ENCODE data around the gene CASP1. TPM values are rescaled to one million over a fixed set of nuclear protein-coding genes. Genes with fewer than 3 reads are reported as not detected.

Gene CASP1
- total RNA-seq, 1 donor from 2014 or later, result not detected

DNA sequence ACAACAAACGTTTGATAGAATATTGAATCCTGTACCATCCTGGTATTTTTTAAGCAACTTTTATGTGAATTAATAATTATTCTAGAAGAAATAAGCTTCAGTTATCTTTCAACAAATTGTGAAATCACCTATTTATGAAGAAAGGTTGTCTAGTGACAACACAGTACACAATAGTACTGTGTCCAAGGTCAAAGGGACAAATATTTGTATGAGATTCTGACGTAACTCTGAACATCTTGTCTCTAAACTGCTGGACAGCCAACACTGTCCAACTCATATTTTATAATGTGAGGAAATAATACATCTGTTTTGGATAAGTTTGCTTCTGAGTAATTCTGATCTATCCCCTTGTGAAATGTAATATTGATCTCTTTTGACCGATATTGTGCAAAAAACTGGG lies 30.9 kb downstream of the CASP1 start:
- Mint-ChIP-seq H3K27me3 (ENCODE audit: low read depth) (no peaks in the 10 kb centered on the region), H3K4me3 (ENCODE audit: unreplicated experiment) (no peak overlapping the region), H3K27ac (ENCODE audit: unreplicated experiment) (no peak overlapping the region), H3K4me1 (ENCODE audit: low read depth) (no peaks in the 10 kb centered on the region), H3K36me3 (ENCODE audit: low read depth) (no peaks in the 10 kb centered on the region), H3K9me3 (ENCODE audit: low read depth) (peaks cover 5% of the 10 kb centered on the region)
- no peak for DNase-seq (ENCODE audit: low spot score)
- TF ChIP-seq, protein P1, sequence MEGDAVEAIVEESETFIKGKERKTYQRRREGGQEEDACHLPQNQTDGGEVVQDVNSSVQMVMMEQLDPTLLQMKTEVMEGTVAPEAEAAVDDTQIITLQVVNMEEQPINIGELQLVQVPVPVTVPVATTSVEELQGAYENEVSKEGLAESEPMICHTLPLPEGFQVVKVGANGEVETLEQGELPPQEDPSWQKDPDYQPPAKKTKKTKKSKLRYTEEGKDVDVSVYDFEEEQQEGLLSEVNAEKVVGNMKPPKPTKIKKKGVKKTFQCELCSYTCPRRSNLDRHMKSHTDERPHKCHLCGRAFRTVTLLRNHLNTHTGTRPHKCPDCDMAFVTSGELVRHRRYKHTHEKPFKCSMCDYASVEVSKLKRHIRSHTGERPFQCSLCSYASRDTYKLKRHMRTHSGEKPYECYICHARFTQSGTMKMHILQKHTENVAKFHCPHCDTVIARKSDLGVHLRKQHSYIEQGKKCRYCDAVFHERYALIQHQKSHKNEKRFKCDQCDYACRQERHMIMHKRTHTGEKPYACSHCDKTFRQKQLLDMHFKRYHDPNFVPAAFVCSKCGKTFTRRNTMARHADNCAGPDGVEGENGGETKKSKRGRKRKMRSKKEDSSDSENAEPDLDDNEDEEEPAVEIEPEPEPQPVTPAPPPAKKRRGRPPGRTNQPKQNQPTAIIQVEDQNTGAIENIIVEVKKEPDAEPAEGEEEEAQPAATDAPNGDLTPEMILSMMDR (IDR thresholded peaks at IDR 0.05), result no peak

DNA sequence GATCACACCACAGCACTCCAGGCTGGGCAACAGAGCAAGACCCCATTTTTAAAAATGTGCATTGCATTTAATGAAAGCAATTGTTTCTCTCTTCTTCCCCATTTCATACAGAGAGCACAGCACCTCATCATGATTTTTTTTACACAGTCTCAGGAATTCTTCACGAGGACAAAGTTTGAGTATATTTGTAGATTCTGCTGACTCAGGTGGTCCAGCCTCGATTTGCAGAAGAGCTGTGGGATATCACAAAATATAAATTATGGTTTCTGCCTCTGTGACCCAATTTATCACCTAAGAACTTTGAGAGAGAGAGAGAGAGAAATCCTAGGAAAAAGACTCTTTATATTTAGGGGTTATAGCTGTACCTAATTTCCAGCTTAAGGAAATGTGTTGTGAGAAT lies 31.8 kb downstream of the CASP1 start:
- Mint-ChIP-seq H3K4me1 (ENCODE audit: low read depth) (no peaks in the 10 kb centered on the region), H3K36me3 (ENCODE audit: low read depth) (no peaks in the 10 kb centered on the region), H3K9me3 (ENCODE audit: low read depth) (peaks cover 5% of the 10 kb centered on the region), H3K27ac (ENCODE audit: unreplicated experiment) (no peak overlapping the region), H3K4me3 (ENCODE audit: unreplicated experiment) (no peak overlapping the region), H3K27me3 (ENCODE audit: low read depth) (no peaks in the 10 kb centered on the region)
- TF ChIP-seq, protein P1 (IDR thresholded peaks at IDR 0.05), result no peak
- DNase-seq (ENCODE audit: low spot score), result no peak

DNA sequence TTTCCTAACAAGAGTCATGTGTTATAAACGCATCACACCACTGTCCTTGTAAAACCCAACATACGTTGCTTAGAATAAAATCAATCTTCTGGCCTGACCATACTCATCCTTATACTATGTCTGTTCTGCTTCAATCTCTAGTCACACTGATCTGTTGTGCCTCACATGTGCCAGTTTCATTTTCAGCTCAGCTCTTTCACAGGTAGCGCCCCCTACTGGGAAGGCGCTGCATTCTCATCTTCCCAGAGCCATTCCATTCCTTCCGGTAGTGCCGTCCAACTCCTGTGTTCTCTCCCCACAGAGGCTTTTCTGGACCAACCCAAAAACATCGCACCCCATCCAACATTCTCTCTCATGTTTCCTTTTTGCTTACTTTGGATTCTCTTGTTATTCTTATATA lies 34.1 kb downstream of the CASP1 start:
- Mint-ChIP-seq H3K9me3 (ENCODE audit: low read depth) (peaks cover 5% of the 10 kb centered on the region), H3K4me3 (ENCODE audit: unreplicated experiment) (no peak overlapping the region), H3K4me1 (ENCODE audit: low read depth) (no peaks in the 10 kb centered on the region), H3K36me3 (ENCODE audit: low read depth) (no peaks in the 10 kb centered on the region), H3K27me3 (ENCODE audit: low read depth) (no peaks in the 10 kb centered on the region), H3K27ac (ENCODE audit: unreplicated experiment) (no peak overlapping the region)
- TF ChIP-seq, protein P1 (IDR thresholded peaks at IDR 0.05), result peak; percentile 63
- DNase-seq (ENCODE audit: low spot score), result no peak

DNA sequence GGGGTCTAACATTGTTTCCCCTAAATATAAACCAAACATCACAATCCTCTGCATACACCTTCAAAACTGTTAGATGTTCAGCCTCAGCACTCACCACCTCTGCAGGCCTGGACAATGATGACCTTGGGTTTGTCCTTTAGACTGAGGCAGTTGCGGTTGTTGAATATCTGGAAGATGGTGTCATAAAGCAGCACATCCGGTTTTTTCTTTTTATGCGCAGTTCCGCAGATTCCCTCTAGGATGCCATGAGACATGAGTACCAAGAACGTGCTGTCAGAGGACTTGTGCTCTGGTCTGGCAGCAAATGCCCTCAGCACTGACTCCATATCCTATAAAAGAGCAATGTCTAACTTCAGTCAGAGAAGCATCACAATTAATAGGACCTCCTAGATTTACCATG lies 34.8 kb downstream of the CASP1 start:
- Mint-ChIP-seq H3K9me3 (ENCODE audit: low read depth) (peaks cover 5% of the 10 kb centered on the region), H3K36me3 (ENCODE audit: low read depth) (no peaks in the 10 kb centered on the region), H3K4me1 (ENCODE audit: low read depth) (no peaks in the 10 kb centered on the region), H3K4me3 (ENCODE audit: unreplicated experiment) (no peak overlapping the region), H3K27me3 (ENCODE audit: low read depth) (no peaks in the 10 kb centered on the region), H3K27ac (ENCODE audit: unreplicated experiment) (no peak overlapping the region)
- TF ChIP-seq, protein P1 (IDR thresholded peaks at IDR 0.05), result no peak
- DNase-seq (ENCODE audit: low spot score), result no peak

DNA sequence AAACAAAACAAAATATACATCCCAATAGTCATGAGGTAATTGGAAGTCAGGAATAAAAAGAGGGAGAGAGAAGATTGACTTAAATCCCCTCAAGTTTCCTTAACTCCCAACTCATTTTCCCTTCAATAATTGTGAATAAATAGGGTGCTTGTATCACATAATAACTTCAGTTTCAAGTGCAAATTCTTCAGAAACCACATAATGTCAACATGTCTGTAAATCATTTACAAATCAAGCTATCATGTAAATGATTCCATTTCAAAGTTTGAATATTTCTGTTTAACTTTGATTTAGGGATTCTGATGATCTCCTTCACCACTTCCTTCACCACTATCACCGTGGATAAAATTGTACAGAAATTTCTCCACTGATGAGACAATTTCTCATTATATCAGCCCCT lies 35.2 kb downstream of the CASP1 start:
- no peak overlapping the region for H3K4me3 Mint-ChIP-seq (ENCODE audit: unreplicated experiment)
- TF ChIP-seq, protein P1 (IDR thresholded peaks at IDR 0.05), result no peak
- no peak overlapping the region for H3K27ac Mint-ChIP-seq (ENCODE audit: unreplicated experiment)
- DNase-seq (ENCODE audit: low spot score), result no peak
- no peaks in the 10 kb centered on the region for H3K27me3 Mint-ChIP-seq (ENCODE audit: low read depth)
- no peaks in the 10 kb centered on the region for H3K4me1 Mint-ChIP-seq (ENCODE audit: low read depth)
- H3K9me3 Mint-ChIP-seq (ENCODE audit: low read depth), result peaks cover 5% of the 10 kb centered on the region
- no peaks in the 10 kb centered on the region for H3K36me3 Mint-ChIP-seq (ENCODE audit: low read depth)
